IPS-18a (cell line): ENCODE data around the gene FAM151A.

Experiments
- H3K27ac ChIP-seq: one replicate; pipeline ENCODE4 v1.5.1; 2013; ENCODE audit warnings: low read length
- H3K27me3 ChIP-seq: one replicate; pipeline ENCODE4 v1.6.1; 2013; ENCODE audit warnings: mild to moderate bottlenecking, low read length; ENCODE audit not compliant: control insufficient read depth, insufficient read depth
- H3K36me3 ChIP-seq: one replicate; pipeline ENCODE4 v1.6.1; 2013; ENCODE audit warnings: low read depth, low read length; ENCODE audit not compliant: control insufficient read depth
- H3K4me1 ChIP-seq: one replicate; pipeline ENCODE4 v1.6.1; 2013; ENCODE audit warnings: low read depth, low read length; ENCODE audit not compliant: control insufficient read depth
- H3K4me3 ChIP-seq: one replicate; pipeline ENCODE4 v1.5.1; 2013; ENCODE audit warnings: low read length
- H3K9ac ChIP-seq: one replicate; pipeline ENCODE4 v1.6.1; 2013; ENCODE audit warnings: mild to moderate bottlenecking, low read length, moderate library complexity
- H3K9me3 ChIP-seq: one replicate; pipeline ENCODE4 v1.6.1; 2013; ENCODE audit warnings: low read depth, low read length; ENCODE audit not compliant: control insufficient read depth

Gene FAM151A

DNA sequence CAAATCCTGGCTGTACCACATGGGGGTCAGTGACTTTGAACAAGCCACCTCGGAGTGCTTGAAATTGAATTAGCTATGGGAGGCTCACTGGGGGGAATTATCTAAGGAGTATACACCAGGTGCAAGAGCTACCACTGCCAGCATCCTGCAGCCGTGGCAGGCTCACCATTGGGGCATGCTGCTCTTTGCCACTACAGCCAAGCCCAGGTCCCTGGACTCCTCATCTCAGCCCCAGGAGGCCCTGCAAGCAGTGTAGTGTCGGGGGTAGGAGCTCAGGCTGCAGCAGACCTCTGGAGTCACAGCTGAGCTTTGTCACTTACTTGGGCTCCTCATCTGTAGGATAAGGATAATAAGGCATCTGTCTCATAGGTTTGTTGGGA lies 40.0 kb downstream of the FAM151A start:
- no peaks in the 10 kb centered on the region for H3K36me3 ChIP-seq
- H3K9me3 ChIP-seq, result no peaks in the 10 kb centered on the region

DNA sequence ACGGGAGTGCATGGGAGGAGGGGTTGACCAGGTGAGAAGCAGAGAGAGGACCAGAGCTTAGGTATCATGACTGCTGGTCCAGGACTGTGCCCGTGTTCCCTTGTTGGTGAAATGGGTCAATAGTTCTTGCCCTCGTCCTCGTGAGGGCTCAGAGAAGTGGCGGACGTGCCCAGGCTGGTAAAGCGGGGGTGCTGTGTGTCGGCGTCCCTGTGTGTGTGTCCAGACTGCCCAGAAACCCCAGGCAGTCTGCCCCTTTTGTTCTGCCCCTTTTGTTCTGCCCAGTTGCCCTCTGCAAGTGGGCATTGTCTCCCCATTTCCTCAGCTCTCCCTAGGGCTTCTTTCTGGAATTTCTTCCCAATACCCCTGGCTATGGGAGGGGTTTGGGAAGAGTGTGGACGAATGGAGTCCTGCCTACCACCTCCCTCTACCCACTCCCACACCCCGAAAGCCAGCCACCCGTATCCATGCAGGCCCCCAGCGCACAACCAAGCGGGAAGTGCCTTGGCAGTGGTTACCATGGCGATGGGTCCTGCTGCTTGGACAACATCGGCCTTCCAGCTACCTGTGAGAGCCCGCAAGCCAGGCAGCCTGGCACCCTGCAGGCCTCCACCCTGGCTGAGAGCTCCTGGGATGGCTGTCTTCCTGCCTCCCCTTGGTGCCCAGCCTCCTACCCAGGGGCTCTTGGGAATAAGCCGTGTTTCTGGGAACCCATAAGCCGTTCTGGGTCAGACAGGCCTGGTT lies 40.6 kb downstream of the FAM151A start:
- Histone ChIP-seq H3K4me1 (peaks cover 31% of the 10 kb centered on the region), H3K27ac (peak overlapping the region; percentile 43), H3K9ac (peak overlapping the region; percentile 6)

More for the DNA sequence above, 40.0 kb downstream of the FAM151A start:
- Histone ChIP-seq H3K4me3 (no peak overlapping the region), H3K27me3 (no peaks in the 10 kb centered on the region), H3K9ac (peak overlapping the region; percentile 2), H3K4me1 (peaks cover 31% of the 10 kb centered on the region), H3K27ac (no peak overlapping the region)

DNA sequence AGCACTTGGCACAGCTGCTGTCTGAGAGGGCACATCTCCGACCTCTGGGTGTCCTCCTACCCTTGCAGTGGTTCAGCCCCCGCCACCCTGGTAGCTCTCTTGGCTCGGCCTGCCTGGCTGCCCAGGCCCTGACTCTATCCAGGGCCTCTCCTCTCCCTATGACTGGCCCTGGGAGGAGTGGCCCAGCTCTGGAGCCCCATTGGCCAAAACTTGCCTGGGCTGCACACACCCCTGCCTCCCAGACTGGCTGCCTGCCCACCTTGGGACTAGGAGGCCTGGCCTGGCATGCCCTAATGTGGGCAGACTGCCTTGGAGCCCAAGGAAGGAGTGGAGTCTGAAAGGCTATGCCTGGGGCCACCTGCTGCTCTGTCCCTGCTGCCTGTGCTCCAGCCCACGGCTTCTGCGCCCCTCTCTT lies 41.7 kb downstream of the FAM151A start:
- H3K27me3 ChIP-seq, result no peaks in the 10 kb centered on the region
- H3K9ac ChIP-seq, result no peak overlapping the region
- no peaks in the 10 kb centered on the region for H3K9me3 ChIP-seq
- H3K27ac ChIP-seq, result no peak overlapping the region
- H3K4me1 ChIP-seq, result peaks cover 31% of the 10 kb centered on the region
- no peak overlapping the region for H3K4me3 ChIP-seq
- H3K36me3 ChIP-seq, result no peaks in the 10 kb centered on the region

More for the DNA sequence above, 40.6 kb downstream of the FAM151A start:
- Histone ChIP-seq H3K27me3 (no peaks in the 10 kb centered on the region), H3K9me3 (no peaks in the 10 kb centered on the region), H3K4me3 (no peak overlapping the region), H3K36me3 (no peaks in the 10 kb centered on the region)

DNA sequence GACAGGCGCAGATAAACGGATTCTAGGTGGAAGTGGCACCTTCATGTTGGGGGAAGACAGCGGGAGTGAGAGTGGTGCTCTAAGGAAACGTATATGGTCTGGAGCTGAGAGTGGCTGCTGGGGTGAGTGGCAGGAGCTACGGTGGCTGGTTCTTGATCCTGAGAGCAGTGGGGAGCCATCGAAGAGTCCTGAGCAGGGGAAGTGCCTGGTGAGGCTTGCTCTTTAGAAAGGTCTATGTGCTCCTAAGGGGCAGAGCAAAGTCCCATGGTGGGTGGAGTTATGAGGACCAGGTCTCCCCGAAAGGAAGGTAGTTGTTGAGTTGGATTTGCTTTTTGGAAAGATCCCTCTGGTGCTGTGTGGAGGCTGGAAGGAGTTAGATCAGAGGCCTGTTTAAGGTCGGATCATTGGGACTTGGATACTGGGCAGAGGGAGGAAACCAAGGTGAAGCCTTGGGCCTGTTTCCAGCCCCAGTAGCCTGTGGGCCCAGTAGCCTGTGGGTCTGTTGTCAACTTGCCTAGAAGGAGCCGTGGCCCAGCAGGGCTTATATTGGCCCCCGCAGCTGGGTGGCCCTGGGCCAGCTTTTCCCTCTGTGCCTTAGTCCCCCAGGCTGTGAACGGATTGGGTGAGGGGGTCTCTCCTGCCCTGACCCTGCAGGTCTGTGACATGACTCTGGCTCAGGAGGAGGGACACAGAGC lies 42.3 kb downstream of the FAM151A start:
- no peak overlapping the region for H3K9ac ChIP-seq

DNA sequence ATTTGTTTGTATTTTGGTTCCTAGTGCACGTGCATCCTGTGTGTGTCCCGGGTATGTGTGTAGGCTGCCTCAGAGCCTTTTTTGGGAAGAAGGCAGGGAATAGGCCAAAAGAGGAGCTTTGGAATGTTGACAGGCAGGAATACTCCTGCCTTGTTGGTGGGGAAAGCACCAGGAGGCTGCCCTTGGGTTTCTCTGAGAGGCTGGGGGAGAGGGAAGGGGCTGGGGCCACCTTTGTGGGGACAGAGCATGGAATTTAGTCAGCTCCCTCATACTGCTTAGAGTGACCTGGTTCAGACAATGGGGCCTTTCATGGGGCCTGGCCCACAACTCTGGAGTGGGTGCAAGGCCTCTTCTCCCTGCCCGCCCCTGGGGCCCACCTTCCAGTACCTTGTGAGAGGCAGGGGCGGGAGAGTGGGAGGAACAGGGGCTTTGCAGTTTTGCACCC lies 44.0 kb downstream of the FAM151A start:
- H3K27ac ChIP-seq, result no peak overlapping the region
- H3K27me3 ChIP-seq, result no peaks in the 10 kb centered on the region
- H3K9me3 ChIP-seq, result no peaks in the 10 kb centered on the region
- H3K4me3 ChIP-seq, result no peak overlapping the region
- no peaks in the 10 kb centered on the region for H3K36me3 ChIP-seq
- H3K9ac ChIP-seq, result no peak overlapping the region
- H3K4me1 ChIP-seq, result peaks cover 42% of the 10 kb centered on the region

More for the DNA sequence above, 42.3 kb downstream of the FAM151A start:
- Histone ChIP-seq H3K4me3 (no peak overlapping the region), H3K9me3 (no peaks in the 10 kb centered on the region), H3K27me3 (no peaks in the 10 kb centered on the region), H3K4me1 (peaks cover 31% of the 10 kb centered on the region), H3K36me3 (no peaks in the 10 kb centered on the region), H3K27ac (no peak overlapping the region)

DNA sequence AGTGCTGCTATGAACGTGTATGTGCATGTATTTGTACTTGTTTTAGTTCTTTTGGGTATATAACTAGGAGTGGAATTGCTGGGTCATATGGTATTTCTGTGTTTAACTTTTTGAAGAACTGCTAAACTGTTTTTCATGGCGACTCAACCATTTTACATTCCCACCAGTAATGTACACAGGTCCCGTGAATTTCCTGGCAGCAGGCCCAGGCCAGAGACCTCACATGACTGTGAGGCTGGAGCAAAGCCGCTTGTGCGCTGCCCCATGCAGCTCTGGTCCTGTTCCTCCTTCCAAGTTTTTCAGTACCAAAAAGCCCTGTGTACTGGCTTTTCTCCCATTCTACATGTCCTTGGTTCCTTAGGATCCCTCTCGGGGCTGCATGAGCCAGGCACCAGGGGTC lies 45.7 kb downstream of the FAM151A start:
- Histone ChIP-seq H3K4me3 (no peak overlapping the region), H3K27ac (no peak overlapping the region), H3K27me3 (no peaks in the 10 kb centered on the region), H3K9ac (no peak overlapping the region), H3K4me1 (peaks cover 32% of the 10 kb centered on the region), H3K9me3 (no peaks in the 10 kb centered on the region), H3K36me3 (no peaks in the 10 kb centered on the region)

DNA sequence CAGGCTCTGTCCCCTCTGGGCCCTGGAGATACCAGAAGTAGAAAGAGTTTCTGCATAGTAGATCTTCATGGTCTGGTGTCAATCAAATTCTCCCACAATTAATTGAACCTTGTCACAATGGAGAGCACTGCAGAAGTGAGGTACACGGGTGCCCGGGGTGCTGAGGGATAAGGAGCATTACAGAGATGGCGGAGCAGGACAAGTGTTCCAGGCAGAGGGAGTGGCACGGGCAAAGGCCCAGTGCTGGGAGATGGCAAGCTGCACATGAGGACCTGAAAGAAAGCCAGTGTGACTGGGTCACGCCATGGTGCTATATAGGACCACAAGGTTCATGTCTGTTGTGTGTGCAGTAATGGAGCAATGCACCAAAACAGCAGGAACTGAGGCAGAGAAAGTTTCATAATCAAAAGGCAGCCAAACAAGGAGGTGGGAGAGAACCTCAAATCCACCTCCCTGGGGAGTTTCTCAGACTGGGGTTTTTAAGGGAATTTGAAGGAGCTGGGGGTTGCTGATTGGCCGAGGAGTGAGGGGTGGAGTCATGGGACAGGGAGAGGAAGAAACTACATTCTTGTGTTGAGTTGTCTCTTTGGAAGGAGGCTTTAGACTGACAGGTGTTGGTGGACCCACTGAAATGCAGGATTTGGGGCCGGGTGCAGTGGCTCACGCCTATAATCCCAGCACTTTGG lies 47.6 kb downstream of the FAM151A start:
- no peaks in the 10 kb centered on the region for H3K36me3 ChIP-seq
- no peak overlapping the region for H3K4me3 ChIP-seq
- no peak overlapping the region for H3K27ac ChIP-seq
- no peaks in the 10 kb centered on the region for H3K9me3 ChIP-seq
- no peaks in the 10 kb centered on the region for H3K27me3 ChIP-seq
- no peak overlapping the region for H3K9ac ChIP-seq
- H3K4me1 ChIP-seq, result peaks cover 29% of the 10 kb centered on the region

DNA sequence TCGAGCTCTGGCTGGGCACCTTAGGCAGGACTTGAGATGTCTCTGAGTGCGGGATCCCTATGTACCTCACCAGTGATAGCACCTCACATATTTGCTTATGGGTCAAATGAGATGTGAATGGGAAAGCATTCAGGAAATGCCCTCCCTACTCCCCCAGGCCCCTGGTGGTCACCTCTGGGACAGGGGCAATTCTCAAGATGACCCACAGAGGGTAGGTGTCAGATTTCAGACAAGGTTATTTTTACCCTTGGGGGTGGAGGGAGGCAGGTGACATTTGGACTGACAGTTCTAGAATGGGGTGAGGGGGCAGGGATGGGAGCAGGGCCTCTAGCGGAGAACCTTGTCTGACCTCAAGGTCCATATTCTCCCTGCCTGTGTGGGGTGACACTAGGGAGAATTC lies 48.2 kb downstream of the FAM151A start:
- H3K4me1 ChIP-seq, result peaks cover 30% of the 10 kb centered on the region
- H3K36me3 ChIP-seq, result no peaks in the 10 kb centered on the region
- H3K27ac ChIP-seq, result no peak overlapping the region
- H3K27me3 ChIP-seq, result no peaks in the 10 kb centered on the region
- no peak overlapping the region for H3K9ac ChIP-seq
- no peak overlapping the region for H3K4me3 ChIP-seq
- H3K9me3 ChIP-seq, result no peaks in the 10 kb centered on the region

DNA sequence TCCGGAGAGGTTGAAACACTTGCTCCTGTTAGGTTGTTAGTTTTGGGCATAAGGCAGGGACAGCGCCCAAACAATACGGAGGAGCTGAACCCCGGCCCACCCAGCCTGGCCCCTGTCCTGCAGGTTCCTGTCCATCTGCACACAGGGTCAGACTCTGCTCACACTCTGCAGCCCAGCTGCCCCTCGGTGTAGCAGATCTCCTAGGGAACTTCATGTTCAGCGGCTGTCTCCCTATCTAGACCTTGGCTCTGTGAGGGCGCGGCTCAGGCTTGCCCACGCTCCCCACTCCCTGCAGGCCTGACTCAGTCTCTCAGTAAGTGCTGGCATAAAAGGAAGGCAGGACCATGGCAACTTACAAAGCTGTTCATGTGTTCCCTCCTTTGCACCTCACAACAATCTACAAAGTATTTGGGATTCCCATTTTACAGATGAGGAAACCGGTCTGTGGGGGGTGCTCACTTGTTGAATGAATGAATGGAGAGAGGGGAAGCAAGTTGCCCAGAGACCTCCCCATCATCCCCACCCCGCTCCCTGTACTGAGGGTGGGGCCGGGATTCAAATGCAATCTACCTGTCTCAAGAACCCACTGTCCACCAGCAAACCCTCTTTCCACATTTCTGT lies 49.1 kb downstream of the FAM151A start:
- Histone ChIP-seq H3K9ac (no peak overlapping the region), H3K27ac (no peak overlapping the region), H3K4me1 (peaks cover 33% of the 10 kb centered on the region), H3K36me3 (no peaks in the 10 kb centered on the region), H3K27me3 (no peaks in the 10 kb centered on the region), H3K9me3 (no peaks in the 10 kb centered on the region), H3K4me3 (no peak overlapping the region)

DNA sequence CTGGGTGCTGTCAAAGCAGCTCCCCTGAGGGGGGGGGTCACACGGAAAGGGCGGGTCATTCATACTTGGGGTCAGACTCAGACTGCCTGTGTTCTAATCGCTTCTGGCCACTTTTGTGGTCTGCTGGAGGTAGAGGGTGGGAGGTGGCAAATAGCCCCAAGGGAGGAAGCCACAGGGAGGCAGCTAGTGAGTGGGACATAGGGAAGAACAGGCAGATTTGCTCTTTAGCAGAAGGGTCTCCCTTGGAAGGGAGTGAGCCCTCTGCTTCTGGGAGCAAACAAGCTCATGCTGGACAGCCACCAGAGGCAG lies 50.8 kb downstream of the FAM151A start:
- H3K9me3 ChIP-seq, result no peaks in the 10 kb centered on the region
- no peaks in the 10 kb centered on the region for H3K27me3 ChIP-seq
- no peaks in the 10 kb centered on the region for H3K36me3 ChIP-seq
- H3K27ac ChIP-seq, result no peak overlapping the region
- no peak overlapping the region for H3K9ac ChIP-seq
- no peak overlapping the region for H3K4me3 ChIP-seq
- H3K4me1 ChIP-seq, result peaks cover 28% of the 10 kb centered on the region

DNA sequence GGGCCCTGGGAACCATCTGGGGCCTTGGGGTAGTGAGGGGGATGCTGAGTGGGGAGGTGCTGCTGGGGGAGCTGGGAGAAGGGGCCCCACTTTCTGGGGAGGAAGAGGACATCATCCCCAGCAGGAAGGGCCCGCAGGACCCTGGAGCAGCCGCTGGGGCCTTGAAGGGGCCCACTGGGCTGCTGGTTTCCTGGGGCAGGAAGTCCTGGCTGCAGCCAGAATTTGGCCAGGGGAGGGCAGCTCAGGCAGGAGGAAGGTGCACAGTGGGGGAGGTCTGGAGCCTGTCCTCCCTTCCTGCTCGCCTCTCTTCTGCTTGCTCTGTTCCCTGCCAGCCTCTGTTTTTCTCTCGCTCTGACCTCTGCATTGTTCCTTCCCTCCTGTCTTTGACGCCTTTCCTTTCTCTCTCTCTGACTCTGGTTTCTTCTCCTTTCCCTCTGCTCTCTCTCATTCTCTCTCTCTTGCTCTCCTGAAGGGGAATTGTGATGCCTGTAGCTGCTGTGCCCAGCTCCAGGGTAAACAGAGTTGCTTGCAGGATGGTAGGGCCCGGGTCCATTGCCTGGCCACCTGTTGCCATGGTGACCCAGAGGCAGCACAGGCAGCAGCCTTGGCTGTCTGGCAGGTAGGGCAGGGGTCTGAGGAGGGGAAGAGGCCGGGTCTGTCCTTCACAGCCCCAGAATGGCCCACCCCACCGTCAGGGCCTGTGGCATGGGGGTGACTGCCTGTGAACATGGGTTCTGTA lies 51.4 kb downstream of the FAM151A start:
- no peaks in the 10 kb centered on the region for H3K36me3 ChIP-seq
- no peaks in the 10 kb centered on the region for H3K9me3 ChIP-seq
- no peak overlapping the region for H3K9ac ChIP-seq
- H3K27ac ChIP-seq, result no peak overlapping the region
- no peak overlapping the region for H3K4me3 ChIP-seq
- no peaks in the 10 kb centered on the region for H3K27me3 ChIP-seq
- peaks cover 28% of the 10 kb centered on the region for H3K4me1 ChIP-seq
